Suprapubic skin (tissue), 3 donors: ENCODE results near the gene GNL3.

Experiments
- POLR2A ChIP-seq, 2 donors: fragments of 450-650 bp; IDR thresholded peaks; one replicate each; pipeline ENCODE4 v1.6.1; 2017; ENCODE audit warnings: antibody characterized with exemption in 2 of 2, mild to moderate bottlenecking in 2 of 2, moderate library complexity in 2 of 2
- TF ChIP-seq, protein P1 (sequence below), 2 donors: fragments of 200-600 bp in 1 of 2; fragments of 450-650 bp in 1 of 2; sonication (generic) in 1 of 2; IDR thresholded peaks; one replicate each; pipeline ENCODE4 v1.5.1; 2016 to 2019; ENCODE audit warnings: antibody characterized with exemption in 2 of 2, mild to moderate bottlenecking in 1 of 2, moderate library complexity in 1 of 2

DNA sequence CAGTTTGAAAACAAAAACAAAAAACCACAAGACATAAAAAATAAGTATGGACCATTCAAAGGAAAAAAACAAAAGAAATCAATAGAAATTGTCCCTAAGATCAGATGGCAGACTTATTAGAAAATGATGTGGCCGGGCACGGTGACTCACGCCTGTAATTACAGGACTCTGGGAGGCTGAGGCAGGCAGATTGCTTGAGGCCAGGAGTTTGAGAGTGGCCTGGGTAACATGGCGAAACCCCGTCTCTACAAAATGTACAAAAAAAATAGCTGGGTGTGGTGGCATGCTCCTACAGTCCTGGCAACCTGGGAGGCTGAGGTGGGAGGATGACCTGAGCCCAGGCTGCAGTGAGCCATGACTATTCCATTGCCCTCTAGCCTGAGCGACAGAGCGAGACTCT, 36.7 kb downstream of the GNL3 start:
- TF ChIP-seq POLR2A (IDR thresholded peaks at IDR 0.05) = no peak
- TF ChIP-seq, protein P1, sequence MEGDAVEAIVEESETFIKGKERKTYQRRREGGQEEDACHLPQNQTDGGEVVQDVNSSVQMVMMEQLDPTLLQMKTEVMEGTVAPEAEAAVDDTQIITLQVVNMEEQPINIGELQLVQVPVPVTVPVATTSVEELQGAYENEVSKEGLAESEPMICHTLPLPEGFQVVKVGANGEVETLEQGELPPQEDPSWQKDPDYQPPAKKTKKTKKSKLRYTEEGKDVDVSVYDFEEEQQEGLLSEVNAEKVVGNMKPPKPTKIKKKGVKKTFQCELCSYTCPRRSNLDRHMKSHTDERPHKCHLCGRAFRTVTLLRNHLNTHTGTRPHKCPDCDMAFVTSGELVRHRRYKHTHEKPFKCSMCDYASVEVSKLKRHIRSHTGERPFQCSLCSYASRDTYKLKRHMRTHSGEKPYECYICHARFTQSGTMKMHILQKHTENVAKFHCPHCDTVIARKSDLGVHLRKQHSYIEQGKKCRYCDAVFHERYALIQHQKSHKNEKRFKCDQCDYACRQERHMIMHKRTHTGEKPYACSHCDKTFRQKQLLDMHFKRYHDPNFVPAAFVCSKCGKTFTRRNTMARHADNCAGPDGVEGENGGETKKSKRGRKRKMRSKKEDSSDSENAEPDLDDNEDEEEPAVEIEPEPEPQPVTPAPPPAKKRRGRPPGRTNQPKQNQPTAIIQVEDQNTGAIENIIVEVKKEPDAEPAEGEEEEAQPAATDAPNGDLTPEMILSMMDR (IDR thresholded peaks at IDR 0.05) = no peak
